HG03558 (cell line): ENCODE data around the gene EIF4G1.

Experiments used
- ATAC-seq: cut with Tn5 transposase; IDR thresholded peaks from one replicate; pipeline ENCODE4 v1.9.1; 2021; ENCODE audit warnings: moderate number of reproducible peaks; ENCODE audit not compliant: unreplicated experiment; ENCODE audit errors: extremely low read depth

Gene EIF4G1

DNA sequence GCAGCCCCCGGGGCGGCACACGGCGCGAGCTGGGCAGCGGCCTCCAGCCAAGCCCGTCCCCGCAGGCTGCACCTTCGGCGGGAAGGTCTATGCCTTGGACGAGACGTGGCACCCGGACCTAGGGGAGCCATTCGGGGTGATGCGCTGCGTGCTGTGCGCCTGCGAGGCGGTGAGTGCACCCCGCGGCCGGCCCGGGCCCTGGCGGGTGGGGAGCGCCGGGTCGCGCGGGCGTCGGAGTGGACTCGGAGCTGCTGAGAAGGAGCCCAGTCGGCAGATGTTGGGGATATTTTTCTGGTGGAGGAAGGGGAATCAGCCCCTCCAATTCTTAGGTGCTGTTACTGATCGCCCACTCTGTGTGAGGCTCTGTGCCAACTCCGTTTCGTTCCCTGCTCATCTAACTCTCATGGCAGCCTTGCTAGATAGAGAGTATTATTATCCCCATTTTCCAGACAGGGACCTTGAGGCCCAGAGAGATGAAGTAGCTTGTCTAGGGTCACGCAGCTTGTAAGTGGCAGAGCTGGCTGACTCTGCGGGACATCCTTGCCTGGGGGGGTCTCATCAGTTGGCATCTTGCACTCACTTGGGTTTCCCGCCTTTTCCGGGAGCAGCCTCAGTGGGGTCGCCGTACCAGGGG lies 66.3 kb downstream of the EIF4G1 start:
- ATAC-seq, result no peak

GRCh38 chr3:184381261-184382224 lies 67.1 kb downstream of the EIF4G1 start:
- no peak for ATAC-seq

DNA sequence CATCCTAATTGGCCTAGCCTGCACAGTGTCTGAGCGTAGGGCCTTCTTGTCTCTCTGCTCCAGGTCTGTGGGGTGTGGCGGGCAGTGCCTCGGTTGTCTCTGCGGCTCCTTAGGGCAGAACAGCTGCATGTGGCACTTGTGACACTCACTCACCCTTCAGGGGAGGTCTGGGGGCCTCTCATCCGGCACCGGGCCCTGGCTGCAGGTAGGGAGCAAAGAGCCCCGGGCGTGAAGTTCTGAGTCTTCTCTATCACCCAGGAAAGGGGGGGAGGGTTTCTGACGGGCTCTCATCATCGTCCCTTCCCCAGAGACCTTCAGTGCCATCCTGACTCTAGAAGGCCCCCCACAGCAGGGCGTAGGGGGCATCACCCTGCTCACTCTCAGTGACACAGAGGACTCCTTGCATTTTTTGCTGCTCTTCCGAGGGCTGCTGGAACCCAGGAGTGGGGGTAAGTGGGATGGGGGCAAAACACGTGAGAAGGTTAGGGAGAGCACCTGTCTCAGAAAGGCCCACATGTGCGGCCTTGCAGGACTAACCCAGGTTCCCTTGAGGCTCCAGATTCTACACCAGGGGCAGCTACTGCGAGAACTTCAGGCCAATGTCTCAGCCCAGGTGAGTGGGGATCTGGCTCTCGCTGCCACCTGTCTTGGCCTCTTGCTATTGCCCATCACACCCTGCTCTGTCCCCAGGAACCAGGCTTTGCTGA lies 68.1 kb downstream of the EIF4G1 start:
- no peak for ATAC-seq

GRCh38 chr3:184383033-184383740 lies 68.8 kb downstream of the EIF4G1 start:
- no peak for ATAC-seq

GRCh38 chr3:184384342-184384741 lies 69.9 kb downstream of the EIF4G1 start:
- ATAC-seq, result no peak
